Panc1 (cell line): ENCODE results near the gene FAM240B. TPM values are rescaled to one million over a fixed set of nuclear protein-coding genes. Genes with fewer than 3 reads are reported as not detected.

Source experiments
- ATAC-seq: fragments of 200-7000 bp; cut with Tn5 transposase; 2 replicates; pipeline ENCODE4 v1.9.1; 2020; ENCODE audit warnings: mild to moderate bottlenecking, moderate library complexity
- BruUV-seq: library from RNA; stranded (reverse); fragments of 400-500 nt; replicated peaks from 2 replicates; lab custom pipeline; 2021; lab: Mats Ljungman, UMichigan
- CTCF ChIA-PET: fragments of 300-600 bp; sonication (Branson Sonifier 250); formaldehyde crosslinking; loops from one replicate; lab custom pipeline; 2022; ENCODE audit warnings: antibody characterized with exemption; lab: Charles Lee
- POLR2A ChIA-PET: fragments of 300-600 bp; sonication (Branson Sonifier 250); formaldehyde crosslinking; loops from one replicate; lab custom pipeline; 2022; ENCODE audit warnings: antibody characterized with exemption; lab: Charles Lee
- DNase-seq: peaks from one replicate; pipeline ENCODE4 v3.0.0-alpha.2; 2010; ENCODE audit warnings: low read depth, low spot score
- H3K27ac ChIP-seq: 2 replicates; pipeline ENCODE4 v1.5.1; 2011; ENCODE audit warnings: mild to moderate bottlenecking, low read length, inconsistent platforms
- H3K27me3 ChIP-seq: fragments of 200-500 bp; sonication (Bioruptor generic); 2 replicates; pipeline ENCODE4 v1.6.0; 2014; ENCODE audit warnings: low read length, inconsistent platforms; ENCODE audit not compliant: control insufficient read depth, insufficient read depth
- H3K36me3 ChIP-seq: fragments of 200-500 bp; sonication (Bioruptor generic); 2 replicates; pipeline ENCODE4 v1.5.1; 2014; ENCODE audit warnings: inconsistent platforms, mild to moderate bottlenecking, low read length, moderate library complexity; ENCODE audit not compliant: control insufficient read depth, insufficient read depth
- H3K4me1 ChIP-seq: 2 replicates; pipeline ENCODE4 v1.5.1; 2011; ENCODE audit warnings: inconsistent platforms, mild to moderate bottlenecking, low read length, moderate library complexity; ENCODE audit not compliant: control insufficient read depth, insufficient read depth
- H3K4me3 ChIP-seq, 2 experiments: 2 replicates each; pipeline ENCODE4 v1.5.1; 2011 to 2012; ENCODE audit warnings: low read depth in 2 of 2, low read length in 2 of 2, mild to moderate bottlenecking in 2 of 2, inconsistent platforms in 1 of 2, moderate library complexity in 1 of 2
- H3K9me3 ChIP-seq: fragments of 200-500 bp; sonication (Bioruptor generic); 2 replicates; pipeline ENCODE4 v1.5.1; 2014; ENCODE audit warnings: low read depth, mild to moderate bottlenecking, inconsistent platforms, low read length, moderate library complexity; ENCODE audit not compliant: control insufficient read depth, insufficient read depth
- POLR2AphosphoS5 ChIP-seq: IDR thresholded peaks from 2 replicates; pipeline ENCODE4 v1.6.1; 2012; ENCODE audit warnings: mild to moderate bottlenecking, low read depth, low read length, moderate library complexity
- SIN3A ChIP-seq: IDR thresholded peaks from 2 replicates; pipeline ENCODE4 v1.6.1; 2012; ENCODE audit warnings: low read depth, mild to moderate bottlenecking, low read length, moderate library complexity, borderline replicate concordance; ENCODE audit not compliant: insufficient read depth
- TCF7L2 ChIP-seq: IDR thresholded peaks from 2 replicates; pipeline ENCODE4 v1.6.1; 2011; ENCODE audit warnings: mild to moderate bottlenecking, low read depth, low read length, inconsistent platforms
- in situ Hi-C: cut with HindIII; loops from 2 replicates; pipeline ENCODE4 v1.10.0; 2016; ENCODE audit warnings: low sequenced_read_pairs, low pct_unique_long_range_greater_than_20kb
- intact Hi-C: fragments of 100-400 bp; cut with micrococcal nuclease; formaldehyde crosslinking; loops from one replicate; pipeline ENCODE4 v1.10.0; 2022; ENCODE audit not compliant: unreplicated experiment
- total RNA-seq: library from RNA; stranded (reverse); gene quantifications from one replicate; pipeline ENCODE4 v1.2.1, GENCODE V29; 2021; ENCODE audit not compliant: unreplicated experiment
- TF ChIP-seq, protein P1 (sequence below): fragments of 450-650 bp; IDR thresholded peaks from 2 replicates; pipeline ENCODE4 v1.5.1; 2017; ENCODE audit warnings: mild to moderate bottlenecking
- TF ChIP-seq, protein P2 (sequence below), 2 experiments: IDR thresholded peaks; 2 replicates each; pipeline ENCODE4 v1.6.1; 2011 to 2012; ENCODE audit warnings: low read depth in 2 of 2, control low read depth in 1 of 2, low read length in 1 of 2, mild to moderate bottlenecking in 1 of 2, moderate library complexity in 1 of 2; ENCODE audit not compliant: insufficient read depth in 1 of 2

FAM240B gene
- total RNA-seq, 1 experiment from 2014 or later = not detected

DNA sequence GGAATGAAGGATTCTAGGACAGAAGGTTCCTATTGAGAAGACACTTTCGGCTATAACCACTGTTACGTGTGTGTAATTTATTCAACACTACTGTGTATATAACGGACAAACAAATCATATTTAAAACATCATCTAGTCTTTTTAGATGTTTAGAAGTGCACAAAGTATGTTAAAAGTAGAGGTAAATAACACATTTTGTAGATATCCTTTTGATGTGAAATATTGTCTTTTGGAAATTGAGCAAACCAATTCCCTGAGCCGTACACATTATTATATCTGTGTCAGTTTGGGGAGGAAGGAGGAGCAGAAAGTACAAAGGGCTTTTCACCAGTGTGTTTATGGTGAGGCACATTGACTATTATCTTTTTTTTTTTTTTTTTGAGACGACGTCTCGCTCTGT lies 60.4 kb downstream of the FAM240B start:
- in situ Hi-C loops = no loop called here
- POLR2A ChIA-PET = no interaction called here

DNA sequence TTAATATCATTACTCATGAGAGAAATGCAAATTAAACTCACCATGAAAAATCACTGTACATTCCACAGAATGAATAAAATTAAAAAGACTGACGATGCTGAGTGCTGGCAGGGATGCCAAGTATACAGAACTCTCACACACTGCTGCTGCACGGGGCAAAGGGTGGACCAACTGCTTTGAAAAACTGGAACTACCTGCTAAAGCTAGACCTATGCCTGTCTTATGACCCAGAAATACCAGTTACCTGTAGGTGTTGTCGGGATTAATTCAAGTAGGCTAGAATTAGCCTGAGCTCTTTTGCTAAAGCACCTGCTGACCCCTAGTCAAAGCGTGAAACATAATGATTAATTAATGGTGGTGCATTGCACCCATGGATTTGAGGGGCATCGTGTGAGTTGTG lies 63.0 kb downstream of the FAM240B start:
- Histone ChIP-seq H3K4me3 (no peak overlapping the region), H3K36me3 (no peaks in the 10 kb centered on the region), H3K27me3 (no peaks in the 10 kb centered on the region), H3K27ac (no peak overlapping the region), H3K4me1 (no peaks in the 10 kb centered on the region), H3K9me3 (no peaks in the 10 kb centered on the region)
- intact Hi-C loops = no loop called here
- TF ChIP-seq POLR2AphosphoS5 = no peak
- TF ChIP-seq, protein P1, sequence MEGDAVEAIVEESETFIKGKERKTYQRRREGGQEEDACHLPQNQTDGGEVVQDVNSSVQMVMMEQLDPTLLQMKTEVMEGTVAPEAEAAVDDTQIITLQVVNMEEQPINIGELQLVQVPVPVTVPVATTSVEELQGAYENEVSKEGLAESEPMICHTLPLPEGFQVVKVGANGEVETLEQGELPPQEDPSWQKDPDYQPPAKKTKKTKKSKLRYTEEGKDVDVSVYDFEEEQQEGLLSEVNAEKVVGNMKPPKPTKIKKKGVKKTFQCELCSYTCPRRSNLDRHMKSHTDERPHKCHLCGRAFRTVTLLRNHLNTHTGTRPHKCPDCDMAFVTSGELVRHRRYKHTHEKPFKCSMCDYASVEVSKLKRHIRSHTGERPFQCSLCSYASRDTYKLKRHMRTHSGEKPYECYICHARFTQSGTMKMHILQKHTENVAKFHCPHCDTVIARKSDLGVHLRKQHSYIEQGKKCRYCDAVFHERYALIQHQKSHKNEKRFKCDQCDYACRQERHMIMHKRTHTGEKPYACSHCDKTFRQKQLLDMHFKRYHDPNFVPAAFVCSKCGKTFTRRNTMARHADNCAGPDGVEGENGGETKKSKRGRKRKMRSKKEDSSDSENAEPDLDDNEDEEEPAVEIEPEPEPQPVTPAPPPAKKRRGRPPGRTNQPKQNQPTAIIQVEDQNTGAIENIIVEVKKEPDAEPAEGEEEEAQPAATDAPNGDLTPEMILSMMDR = no peak
- TF ChIP-seq TCF7L2 = no peak
- TF ChIP-seq, protein P2, sequence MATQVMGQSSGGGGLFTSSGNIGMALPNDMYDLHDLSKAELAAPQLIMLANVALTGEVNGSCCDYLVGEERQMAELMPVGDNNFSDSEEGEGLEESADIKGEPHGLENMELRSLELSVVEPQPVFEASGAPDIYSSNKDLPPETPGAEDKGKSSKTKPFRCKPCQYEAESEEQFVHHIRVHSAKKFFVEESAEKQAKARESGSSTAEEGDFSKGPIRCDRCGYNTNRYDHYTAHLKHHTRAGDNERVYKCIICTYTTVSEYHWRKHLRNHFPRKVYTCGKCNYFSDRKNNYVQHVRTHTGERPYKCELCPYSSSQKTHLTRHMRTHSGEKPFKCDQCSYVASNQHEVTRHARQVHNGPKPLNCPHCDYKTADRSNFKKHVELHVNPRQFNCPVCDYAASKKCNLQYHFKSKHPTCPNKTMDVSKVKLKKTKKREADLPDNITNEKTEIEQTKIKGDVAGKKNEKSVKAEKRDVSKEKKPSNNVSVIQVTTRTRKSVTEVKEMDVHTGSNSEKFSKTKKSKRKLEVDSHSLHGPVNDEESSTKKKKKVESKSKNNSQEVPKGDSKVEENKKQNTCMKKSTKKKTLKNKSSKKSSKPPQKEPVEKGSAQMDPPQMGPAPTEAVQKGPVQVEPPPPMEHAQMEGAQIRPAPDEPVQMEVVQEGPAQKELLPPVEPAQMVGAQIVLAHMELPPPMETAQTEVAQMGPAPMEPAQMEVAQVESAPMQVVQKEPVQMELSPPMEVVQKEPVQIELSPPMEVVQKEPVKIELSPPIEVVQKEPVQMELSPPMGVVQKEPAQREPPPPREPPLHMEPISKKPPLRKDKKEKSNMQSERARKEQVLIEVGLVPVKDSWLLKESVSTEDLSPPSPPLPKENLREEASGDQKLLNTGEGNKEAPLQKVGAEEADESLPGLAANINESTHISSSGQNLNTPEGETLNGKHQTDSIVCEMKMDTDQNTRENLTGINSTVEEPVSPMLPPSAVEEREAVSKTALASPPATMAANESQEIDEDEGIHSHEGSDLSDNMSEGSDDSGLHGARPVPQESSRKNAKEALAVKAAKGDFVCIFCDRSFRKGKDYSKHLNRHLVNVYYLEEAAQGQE (IDR thresholded peaks at IDR 0.05; ENCODE audit: insufficient read depth in 1 of 2, low read depth in 2 of 2, low read length in 1 of 2) = no peak
- no peak for TF ChIP-seq SIN3A
- ATAC-seq (no peak), DNase-seq (no peak)
- POLR2A ChIA-PET = no interaction called here
- in situ Hi-C loops = no loop called here
- no TSS peak for BruUV-seq
- CTCF ChIA-PET = interaction anchor here (0.9 kb wide), 1 partner anchor 16 kb away, joined by 3 read pairs; no protein-coding TSS in a partner anchor

More for the DNA sequence above, 60.4 kb downstream of the FAM240B start:
- ATAC-seq (no peak), DNase-seq (no peak)
- Histone ChIP-seq H3K36me3 (no peaks in the 10 kb centered on the region), H3K9me3 (no peaks in the 10 kb centered on the region), H3K4me3 (no peak overlapping the region), H3K27me3 (no peaks in the 10 kb centered on the region), H3K27ac (no peak overlapping the region), H3K4me1 (no peaks in the 10 kb centered on the region)
- no TSS peak for BruUV-seq
- intact Hi-C loops = no loop called here
- TF ChIP-seq SIN3A (no peak), TCF7L2 (no peak)
- TF ChIP-seq, protein P1 = no peak
- TF ChIP-seq, protein P2 (IDR thresholded peaks at IDR 0.05; ENCODE audit: insufficient read depth in 1 of 2, low read depth in 2 of 2, low read length in 1 of 2) = no peak
- CTCF ChIA-PET = no interaction called here
